Raji (cell line): ENCODE results near the gene MCTP1.

Source experiments
- POLR2A ChIP-seq: IDR thresholded peaks from 2 replicates; pipeline ENCODE4 v1.6.1; 2011; ENCODE audit warnings: low read depth, low read length, control low read depth; ENCODE audit not compliant: insufficient read depth

The MCTP1 gene

GRCh38 chr5:94945656-94946055 is 339.2 kb downstream of the MCTP1 start:
- TF ChIP-seq POLR2A, result no peak

GRCh38 chr5:94944160-94944559 is 340.7 kb downstream of the MCTP1 start:
- TF ChIP-seq POLR2A, result no peak

DNA sequence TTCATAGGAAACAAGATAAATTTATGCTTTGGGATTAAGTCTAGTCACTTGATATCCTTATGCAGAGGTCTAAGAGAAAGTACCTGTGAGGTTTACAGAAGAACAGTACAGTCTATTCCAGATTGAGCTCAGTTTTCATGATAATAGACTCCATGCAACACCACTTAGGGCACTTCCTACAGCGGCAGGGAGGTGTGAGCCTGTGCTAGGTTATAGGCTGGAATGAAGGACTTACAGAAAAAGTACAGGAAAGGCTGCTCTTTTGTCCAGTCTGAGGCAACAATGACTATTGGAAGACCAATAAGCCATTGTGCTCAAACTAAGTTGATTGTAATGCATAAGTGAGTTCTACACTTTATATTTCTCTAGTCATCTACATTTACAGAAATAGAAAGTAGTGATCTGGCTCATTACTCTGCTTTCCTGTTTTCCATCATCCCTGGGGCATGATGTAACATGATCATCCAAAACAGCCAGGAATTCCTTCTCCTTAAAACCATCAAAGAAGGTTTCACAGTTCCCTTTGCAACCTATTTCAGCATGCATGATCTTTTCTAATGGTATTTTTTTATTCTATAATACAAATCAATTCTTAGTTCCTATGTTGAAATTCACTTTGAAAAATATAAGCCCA is 343.7 kb downstream of the MCTP1 start:
- TF ChIP-seq POLR2A, result no peak

DNA sequence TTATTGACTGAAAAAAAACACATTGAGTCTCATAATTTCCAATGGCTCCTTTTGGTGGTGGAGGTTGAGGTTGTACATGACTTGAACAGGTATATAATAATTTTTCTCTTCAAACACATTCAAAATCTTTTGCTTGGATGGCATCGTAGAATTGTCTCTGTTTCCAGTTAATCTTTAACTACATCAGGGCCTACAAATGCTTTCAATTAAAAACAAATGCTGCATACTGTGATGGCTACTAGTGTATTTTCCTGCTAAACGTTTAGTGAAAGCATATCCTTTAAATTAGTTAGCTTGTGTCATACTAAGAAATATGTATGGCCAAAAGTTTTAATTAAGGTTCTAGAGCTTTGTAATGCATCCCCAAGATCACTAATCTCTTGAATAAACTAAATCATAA is 352.6 kb downstream of the MCTP1 start:
- no peak for TF ChIP-seq POLR2A

- TF ChIP-seq POLR2A, result no peak
These were observed 356.0 kb downstream of the MCTP1 start for GRCh38 chr5:94928891-94929290.

GRCh38 chr5:94920570-94920969 is 364.3 kb downstream of the MCTP1 start:
- TF ChIP-seq POLR2A, result no peak

DNA sequence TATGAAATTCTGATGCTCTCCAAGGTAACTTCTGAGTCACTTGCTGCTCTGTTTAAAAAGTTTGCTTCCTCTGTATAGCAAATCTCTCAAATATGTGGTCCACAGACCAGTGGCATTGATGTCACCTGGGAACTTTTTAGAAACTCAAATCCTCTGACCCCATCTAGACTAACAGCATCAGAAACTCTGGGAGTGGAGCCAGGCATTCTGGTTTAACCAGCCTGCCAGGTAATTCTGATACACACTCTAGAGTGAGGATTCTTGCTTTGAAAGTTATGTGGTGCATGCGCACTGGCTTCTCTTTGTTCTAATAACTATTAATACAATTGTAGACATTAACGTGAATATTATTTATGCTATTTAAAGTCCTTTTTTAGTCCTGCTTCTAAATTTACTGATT is 368.3 kb downstream of the MCTP1 start:
- TF ChIP-seq POLR2A, result no peak

GRCh38 chr5:94911276-94911675 is 373.6 kb downstream of the MCTP1 start:
- no peak for TF ChIP-seq POLR2A

DNA sequence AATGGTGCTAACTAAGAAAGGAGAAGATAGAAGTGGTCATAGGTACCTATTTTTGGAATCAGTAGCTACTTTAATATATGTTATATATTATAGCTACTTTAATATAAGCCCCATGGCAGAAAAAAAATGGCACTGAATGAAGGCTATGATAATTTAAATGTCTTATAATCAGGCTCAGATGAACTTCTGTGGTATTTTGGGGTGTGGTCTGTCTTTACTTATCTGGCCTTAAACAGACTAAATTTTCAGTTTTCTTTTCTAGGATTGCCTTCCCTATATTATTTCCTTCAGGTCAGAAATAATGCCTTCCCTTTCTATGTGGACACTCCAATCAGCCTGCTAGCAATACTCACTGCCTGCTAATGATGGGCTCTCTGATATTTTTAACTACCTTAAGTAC is 374.2 kb downstream of the MCTP1 start:
- no peak for TF ChIP-seq POLR2A

DNA sequence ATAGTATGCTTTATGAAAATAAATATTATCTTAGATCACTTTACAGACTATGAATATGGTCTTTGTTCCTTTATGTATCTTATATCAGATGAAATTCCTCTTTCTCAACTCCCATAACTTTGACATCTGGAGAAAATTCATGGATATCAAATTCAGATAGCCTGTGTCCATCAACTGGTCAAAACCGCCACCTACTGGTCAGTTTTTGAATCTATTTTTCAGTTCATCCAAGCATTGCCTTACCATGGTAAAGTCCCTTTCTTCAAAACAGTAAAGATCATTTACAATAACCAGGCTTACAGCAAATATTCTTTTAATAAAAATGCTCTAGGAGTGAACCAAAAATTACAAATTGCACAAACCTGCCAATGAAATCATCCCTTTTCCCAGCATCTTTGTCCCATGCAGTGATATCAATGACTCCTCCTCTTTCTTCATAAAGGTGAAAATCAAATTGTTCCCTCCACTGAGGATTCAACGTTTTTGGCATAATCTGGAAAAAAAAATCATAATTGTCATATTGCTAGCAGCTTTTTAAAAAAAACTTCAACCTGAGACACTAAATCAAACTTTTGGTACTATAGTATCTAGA is 375.9 kb downstream of the MCTP1 start:
- no peak for TF ChIP-seq POLR2A

- no peak for TF ChIP-seq POLR2A
These were observed 378.1 kb downstream of the MCTP1 start for GRCh38 chr5:94906750-94907149.

DNA sequence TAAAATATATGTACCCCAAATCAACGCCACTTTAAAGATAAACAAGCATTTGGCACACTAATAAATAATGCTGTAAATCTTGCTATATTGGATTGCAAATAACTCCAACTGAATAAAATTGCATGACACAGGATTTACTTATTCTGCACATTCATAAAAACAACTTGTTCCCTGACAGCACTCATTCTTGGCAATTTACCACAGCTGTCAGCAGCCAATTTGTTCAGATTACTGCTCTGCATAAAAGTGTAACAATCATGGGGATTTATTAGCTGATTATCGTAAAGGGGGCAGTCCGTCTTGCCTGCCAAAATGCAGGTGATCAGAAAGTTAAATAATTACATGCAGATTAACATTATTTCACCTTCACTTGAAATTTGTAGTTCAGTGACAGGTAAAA is 381.2 kb downstream of the MCTP1 start:
- TF ChIP-seq POLR2A, result no peak

DNA sequence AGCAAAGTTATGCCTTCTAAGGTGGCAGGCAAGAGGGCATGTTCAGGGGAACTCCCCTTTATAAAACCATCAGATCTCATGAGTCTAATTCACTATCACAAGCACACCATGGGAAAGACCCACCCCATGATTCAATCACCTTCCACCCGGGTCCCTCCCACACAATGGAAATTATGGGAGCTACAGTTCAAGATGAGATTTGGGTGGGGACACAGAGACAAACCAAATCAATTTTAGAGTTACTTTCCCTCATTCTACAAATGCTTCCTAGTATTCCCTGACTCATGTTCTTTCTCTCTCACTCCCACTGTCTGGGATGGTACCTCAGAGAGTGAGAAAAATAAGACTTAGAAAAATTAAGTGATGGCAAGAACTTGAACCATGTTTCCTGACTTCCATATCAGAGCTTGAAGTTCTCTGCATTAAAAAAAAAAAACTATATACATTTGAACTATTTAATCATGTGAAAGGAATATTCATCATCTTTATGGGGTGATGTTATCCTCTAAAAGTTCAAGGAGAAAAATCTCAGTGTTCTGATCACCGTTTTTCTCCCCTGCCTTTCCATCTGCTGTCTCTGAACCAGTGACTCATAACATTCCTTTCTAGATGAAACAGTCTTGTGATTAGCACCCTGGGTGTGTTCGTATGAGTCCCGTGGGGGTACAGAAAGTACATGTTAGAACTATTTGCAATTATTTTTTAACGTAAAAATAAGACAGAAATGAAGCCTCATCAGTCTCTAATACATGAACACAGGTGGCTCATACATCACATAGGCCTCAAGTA is 383.5 kb downstream of the MCTP1 start:
- no peak for TF ChIP-seq POLR2A

- TF ChIP-seq POLR2A, result no peak
These were observed 384.8 kb downstream of the MCTP1 start for GRCh38 chr5:94900006-94900505.

DNA sequence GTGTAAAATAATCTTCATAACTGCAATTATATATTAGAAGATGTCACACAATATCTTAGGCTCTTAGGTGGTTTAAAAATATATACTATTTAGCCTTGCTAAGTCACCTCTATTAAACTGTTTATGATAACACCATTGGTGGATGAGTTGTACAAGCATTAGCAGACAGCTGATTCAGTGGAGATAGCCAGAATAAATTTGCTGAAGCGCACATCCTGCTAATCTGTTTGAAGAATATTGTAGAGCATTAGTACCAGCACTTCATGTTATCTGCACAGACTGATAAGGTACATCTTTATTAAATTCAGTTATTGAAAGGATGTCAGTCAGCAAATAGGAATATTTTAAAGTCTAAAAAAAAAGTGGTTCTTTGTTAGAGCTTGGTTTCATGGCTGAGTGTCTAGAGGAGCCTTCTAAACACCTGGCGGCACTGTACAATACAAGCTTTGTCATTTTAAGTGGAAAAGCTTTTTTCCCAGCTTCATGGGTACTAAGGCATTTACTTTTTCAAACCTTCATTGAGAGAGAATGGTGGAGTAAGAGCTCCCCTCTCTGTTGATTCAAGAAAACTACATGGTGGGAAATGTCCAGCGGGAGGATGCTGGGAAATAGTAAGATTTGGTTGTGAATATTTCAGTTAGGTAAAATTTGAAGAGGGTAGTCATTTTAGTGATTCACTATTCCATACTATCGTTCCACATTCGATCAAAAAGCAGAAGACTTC is 391.3 kb downstream of the MCTP1 start:
- no peak for TF ChIP-seq POLR2A
